Superior temporal gyrus (tissue), 1 donor: ENCODE results near the gene RPS21.
"Not testable (repeated sequence)": the region's sequence is repeated elsewhere in the genome, so short reads cannot be mapped to it uniquely, and the experiment has no call there.

Source experiments
- DNase-seq: peaks from one replicate; pipeline ENCODE4 v3.0.0-alpha.2; 2016; ENCODE audit errors: extremely low spot score

RPS21 gene

DNA sequence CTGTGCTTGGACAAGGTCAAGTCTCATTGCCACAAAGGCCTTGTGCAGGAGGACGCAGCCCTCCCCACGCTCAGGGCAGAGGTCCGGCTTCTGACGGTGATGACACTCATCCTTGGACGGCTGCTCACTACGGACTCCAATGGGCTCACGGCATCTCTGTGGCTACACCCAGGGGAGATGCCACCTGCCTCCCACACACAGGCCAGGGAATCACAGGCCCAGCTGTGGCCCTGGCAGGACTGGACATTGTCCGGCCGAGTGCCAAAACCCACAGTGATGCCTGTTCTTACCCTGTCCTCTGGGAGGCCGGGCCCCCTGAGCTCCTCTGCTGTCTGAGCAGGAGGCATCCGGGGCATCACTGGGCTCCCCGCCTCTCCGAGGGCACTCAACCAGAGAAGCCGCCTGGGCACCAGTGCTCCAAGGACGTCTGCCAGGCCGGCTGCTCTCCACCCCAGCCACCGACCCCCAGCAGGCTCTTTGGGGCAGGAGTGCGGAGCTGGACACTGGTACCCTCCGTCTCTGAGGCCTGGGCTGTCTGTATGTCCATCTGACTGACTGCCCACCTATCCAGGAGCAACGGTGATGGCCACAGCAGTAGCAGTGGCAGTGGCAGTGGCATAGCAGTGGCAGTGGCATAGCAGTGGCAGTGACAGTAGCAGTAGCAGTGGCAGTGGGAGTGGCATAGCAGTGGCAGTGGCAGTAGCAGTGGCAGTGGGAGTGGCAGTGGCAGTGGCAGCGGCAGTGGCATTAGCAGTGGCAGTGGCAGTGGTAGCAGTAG is 38.6 kb downstream of the RPS21 start:
- DNase-seq, result no peak

- DNase-seq, result not testable (repeated sequence)
Measured at GRCh38 chr20:62426059-62426348, 39.1 kb downstream of the RPS21 start.

- no peak for DNase-seq
Measured at GRCh38 chr20:62426699-62427131, 39.8 kb downstream of the RPS21 start.

- DNase-seq, result no peak
Measured at GRCh38 chr20:62427172-62428001, 40.5 kb downstream of the RPS21 start, which contains the start of gene RBBP8NL. RBBP8NL (minus strand) TSS chr20:62427539; CDS start chr20:62419647, 7,892 bp downstream.

DNA sequence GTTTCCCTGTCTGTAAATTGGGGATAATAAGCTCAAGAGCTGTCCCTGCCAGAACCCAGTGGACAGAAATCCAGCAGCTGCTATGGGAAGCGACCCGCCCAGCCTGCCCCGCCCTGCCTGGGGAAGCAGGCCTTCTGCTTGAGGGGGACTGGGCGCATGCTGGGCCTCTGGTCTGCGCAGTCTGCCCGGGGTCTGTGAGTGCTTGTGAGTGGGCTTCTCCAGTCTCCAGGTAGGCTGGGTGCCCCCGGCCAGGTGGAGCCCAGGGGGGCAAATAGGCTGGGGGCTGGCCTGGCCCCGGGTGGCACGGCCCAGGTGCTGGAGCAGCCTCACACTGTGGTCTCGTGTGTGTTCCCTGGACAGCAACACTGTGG is 41.1 kb downstream of the RPS21 start:
- no peak for DNase-seq

DNA sequence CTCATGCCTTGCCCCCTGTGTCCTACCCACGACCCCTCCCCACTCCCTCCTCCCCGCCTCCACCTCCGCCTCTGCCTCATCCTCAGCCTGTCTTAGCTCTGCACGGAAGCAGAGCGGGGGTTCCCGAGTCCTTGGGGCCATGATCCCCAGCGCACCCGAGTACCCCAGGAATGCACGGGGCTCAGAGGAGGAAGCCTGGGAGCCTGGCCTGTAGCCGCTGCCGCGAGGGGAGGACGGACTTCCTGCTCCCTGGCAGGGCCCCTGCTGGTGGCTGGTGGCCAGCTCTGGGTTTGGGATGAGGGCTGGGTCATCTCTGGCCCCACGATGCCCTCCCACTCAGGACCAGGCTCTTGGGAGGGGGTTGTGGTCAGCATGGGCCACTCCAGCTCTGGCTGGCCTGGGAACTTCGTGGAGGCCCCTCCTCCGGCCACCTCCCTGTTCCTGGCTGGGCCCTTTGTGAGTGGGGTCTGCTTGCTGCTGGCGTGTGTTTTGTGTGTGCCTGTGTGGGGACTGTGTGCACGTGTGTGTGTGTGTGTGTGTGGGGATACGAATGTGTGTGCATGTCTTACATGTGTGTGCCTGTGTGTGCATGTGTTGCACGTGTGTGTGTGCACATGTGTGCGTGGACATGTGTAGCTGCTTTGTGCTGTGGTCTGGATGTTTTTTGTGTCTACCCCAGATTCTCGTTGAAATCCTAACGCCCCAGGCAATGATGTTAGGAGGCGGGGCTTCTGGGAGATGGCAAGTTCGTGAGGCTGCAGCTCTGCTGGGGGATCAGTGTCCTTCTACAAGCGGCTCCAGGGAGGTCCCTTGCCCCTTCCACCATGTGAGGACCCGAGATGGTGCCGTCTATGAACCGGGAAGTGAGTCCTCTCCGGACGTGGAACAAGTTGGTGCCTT is 41.7 kb downstream of the RPS21 start:
- no peak for DNase-seq

DNA sequence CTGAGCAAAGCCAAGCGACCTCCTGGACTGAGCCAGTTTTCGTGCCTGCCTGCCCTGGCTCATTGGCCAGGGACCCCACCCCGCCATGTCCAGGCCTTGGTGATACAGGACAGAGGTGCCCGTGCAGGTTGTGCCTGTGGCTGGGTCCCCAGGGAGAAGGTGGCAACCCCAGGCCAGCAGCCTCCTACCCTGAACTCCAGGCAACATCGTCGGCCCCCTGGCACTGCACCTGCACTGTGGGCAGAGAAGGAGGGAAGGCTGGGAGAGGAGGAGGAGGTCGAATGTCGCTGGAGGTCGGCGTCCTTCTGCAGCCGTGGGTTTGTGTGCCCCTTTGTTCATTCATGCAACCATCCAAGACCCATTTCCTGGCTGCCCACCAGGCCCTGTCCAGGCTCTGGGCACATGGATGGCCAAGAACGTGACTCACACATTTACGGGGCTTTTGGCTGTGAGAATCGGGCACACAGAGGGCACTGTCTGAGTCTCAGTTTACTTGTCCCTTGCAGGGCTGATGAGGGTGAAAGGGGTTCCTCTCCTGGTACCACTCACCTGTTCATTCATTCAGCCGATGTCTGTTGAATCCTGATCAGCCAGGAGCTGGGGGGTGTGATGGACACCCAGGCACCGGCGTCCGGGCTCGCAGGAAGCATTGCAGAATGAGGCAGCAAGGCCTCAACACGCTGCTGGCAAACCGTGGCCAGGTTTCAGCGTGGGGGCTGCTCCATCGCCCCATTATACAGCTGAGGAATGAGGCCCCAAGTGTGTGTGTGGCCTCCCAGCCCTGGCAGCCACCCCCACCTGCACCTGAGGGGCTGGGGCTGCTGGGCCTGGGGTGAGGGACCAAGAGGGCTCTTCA is 42.8 kb downstream of the RPS21 start:
- no peak for DNase-seq

- no peak for DNase-seq
Measured at GRCh38 chr20:62430311-62430853, 43.5 kb downstream of the RPS21 start.

GRCh38 chr20:62430866-62431447 is 44.1 kb downstream of the RPS21 start:
- DNase-seq, result no peak

DNA sequence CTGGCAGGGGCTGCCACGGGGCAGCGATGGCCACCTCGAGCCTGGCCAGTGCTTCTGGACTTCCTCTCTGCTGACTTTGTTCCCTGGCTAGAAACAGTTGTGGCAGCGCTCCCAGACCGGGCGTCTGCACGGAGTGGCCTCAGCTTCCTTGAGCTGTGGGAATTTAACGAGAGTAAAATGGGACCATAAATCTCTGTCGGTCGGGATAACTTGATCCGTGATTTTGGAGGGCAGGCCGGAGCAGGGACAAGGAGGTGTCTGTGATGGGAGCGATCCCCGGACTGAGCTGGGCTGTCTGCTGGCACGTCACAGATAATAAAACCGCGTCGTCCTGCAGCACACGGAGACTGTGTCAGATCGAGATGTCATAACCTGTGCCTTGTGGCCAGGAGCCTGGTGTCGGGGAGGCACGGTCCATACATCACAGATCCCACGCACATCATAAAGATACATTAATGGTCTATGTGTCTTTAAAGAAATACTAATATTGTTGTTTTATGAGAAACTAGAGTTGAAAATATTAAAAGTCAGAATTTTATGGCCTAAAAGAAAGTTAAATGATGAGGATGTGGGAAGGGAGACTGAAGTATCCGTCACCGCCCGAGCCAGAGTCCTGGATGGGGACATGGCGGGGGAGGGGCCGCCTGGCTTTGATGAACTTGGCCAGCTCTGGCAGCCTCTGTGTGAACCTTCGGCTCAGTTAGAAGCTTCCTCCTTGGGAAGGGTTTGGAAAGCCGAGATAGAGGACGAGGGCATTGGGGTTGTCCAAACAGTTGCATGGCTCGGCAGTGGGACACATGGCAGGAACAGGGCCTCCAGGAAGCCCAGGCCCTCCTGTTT is 47.0 kb downstream of the RPS21 start:
- DNase-seq, result no peak

- DNase-seq, result no peak
Measured at GRCh38 chr20:62436692-62437091, 49.8 kb downstream of the RPS21 start.

DNA sequence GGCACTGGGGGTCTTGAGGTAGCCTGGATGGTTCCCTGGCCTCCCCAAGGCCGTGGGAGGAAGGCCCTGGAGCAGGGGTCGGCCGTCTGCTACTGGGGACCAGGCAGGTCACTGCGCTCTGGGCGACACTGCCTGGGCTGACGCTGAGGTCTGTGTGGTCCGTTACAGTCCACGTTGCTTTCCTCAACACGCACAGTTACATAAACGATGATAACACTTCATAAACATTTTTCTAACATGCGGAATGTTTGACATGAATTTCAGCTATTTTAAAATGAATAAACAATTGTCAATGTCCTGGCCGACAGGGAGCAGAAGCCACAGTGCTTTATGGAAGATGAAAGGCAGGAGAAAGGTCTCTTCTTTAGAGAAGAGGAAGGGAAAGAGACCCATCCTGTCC is 50.6 kb downstream of the RPS21 start:
- DNase-seq, result no peak

DNA sequence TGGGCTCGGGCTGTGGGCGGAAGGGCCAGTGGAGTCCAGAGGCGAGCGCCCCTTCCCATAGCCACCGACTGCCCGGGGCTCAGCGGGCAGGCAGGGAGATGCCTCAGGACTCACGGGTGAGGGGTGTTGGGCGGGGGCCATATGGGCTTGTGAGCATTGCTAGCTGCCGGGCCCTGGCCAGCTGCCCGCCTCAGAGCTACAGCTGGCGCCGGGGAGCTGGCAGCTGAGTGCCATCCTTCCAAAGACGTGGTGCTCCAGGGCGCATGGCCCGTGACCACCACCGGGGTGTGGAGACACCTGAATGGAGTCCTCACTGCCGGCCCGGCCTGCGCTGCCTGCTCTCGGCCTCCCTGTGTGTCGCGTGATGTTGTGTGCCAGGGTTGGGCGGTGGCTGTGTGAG is 51.0 kb downstream of the RPS21 start:
- no peak for DNase-seq
